CD4-positive, alpha-beta T cell treated with Interleukin-4 for 4 hours (primary cell): ENCODE data around the gene PLLP.

Source experiments
- DNase-seq: peaks from one replicate; pipeline ENCODE4 v3.0.0-alpha.2; 2020

PLLP gene

GRCh38 chr16:57284209-57284951, at the start of gene PLLP:
Gene PLLP (minus strand): TSS chr16:57284672. CDS start chr16:57284540, 132 bp downstream.
- DNase-seq = peak; percentile 38

- no peak for DNase-seq
Observed at GRCh38 chr16:57333402-57333801, 48.9 kb upstream of the PLLP start.

- no peak for DNase-seq
Observed at GRCh38 chr16:57331355-57331754, 46.9 kb upstream of the PLLP start.

GRCh38 chr16:57329718-57330327, 45.4 kb upstream of the PLLP start:
- no peak for DNase-seq

- DNase-seq = no peak
Observed at GRCh38 chr16:57325458-57325857, 41.0 kb upstream of the PLLP start.

- DNase-seq = no peak
Observed at GRCh38 chr16:57324749-57325148, 40.3 kb upstream of the PLLP start.

GRCh38 chr16:57319646-57320045, 35.2 kb upstream of the PLLP start:
- no peak for DNase-seq

- DNase-seq = no peak
Observed at GRCh38 chr16:57318240-57318970, 33.9 kb upstream of the PLLP start.

- DNase-seq = no peak
Observed at GRCh38 chr16:57316390-57317017, 32.0 kb upstream of the PLLP start.

- DNase-seq = no peak
Observed at GRCh38 chr16:57315416-57315815, 30.9 kb upstream of the PLLP start.

GRCh38 chr16:57314161-57314785, 29.8 kb upstream of the PLLP start:
- no peak for DNase-seq

- DNase-seq = no peak
Observed at GRCh38 chr16:57313509-57313908, 29.0 kb upstream of the PLLP start.

- no peak for DNase-seq
Observed at GRCh38 chr16:57310801-57311200, 26.3 kb upstream of the PLLP start.

- no peak for DNase-seq
Observed at GRCh38 chr16:57308041-57308440, 23.6 kb upstream of the PLLP start.

GRCh38 chr16:57307365-57307764, 22.9 kb upstream of the PLLP start:
- DNase-seq = no peak

- DNase-seq = no peak
Observed at GRCh38 chr16:57306676-57307341, 22.3 kb upstream of the PLLP start.

GRCh38 chr16:57305159-57305811, 20.8 kb upstream of the PLLP start:
- no peak for DNase-seq

- DNase-seq = no peak
Observed at GRCh38 chr16:57304169-57305061, 19.9 kb upstream of the PLLP start.

GRCh38 chr16:57303910-57304168, 19.4 kb upstream of the PLLP start:
- DNase-seq = no peak

- DNase-seq = no peak
Observed at GRCh38 chr16:57303021-57303909, 18.8 kb upstream of the PLLP start.
